ENCODE results near the gene DGCR8.

The DGCR8 gene

DNA sequence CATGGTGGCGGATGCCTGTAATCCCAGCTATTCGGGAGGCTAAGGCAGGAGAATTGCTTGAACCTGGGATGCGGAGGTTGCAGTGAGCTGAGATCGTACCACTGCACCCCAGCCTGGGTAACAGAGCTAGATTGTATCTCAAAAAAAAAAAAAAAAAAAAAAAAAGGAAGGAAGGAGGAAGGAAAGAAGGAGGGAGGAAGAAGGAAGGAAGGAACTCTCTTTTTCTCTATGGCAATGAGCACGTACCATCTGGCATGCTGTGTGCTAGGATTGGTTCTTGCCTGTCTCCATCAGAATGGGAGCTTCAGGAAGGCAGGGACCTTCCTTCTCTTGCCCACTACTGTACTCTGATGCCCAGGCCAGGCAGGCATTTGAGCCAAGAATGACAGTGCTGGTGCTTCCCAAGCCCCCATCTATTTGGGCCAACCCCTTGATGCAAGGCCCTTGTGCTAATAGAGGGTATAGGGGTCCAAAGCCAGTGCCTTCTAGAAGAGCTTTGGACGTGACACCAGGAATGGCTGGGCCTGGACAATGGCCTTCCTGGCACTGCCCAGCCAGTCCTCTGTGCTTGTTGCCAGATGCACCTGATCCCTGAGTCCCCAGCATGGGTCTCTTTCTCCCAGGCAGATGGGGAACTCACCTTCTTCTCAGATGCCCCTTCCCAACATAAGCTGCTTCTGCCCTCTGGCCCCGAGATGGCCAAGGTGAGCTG is 10.6 kb upstream of the DGCR8 start:
- DNase-seq, result no peak

DNA sequence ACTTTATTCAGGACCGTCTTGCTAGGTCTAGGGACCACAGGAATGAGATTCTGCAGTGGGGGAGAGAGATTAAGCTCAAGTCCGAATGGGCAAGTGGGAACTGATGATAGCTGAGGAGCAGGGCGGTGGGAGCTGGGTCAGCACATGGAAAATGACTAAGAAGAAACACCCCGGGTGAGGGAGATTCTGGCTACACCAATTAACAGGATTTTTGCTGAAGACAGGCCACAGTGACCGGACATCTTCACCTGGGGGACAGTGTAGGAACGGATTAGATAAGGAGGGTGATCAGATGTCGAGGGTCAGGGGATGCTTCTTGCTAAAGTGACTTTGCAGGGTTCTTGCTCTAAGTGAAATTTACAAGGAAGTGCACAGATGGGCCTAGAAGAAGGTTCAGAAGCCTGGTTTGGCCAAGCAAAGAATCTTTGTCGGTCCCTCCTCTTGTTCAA is 8.5 kb upstream of the DGCR8 start:
- DNase-seq, result no peak

DNA sequence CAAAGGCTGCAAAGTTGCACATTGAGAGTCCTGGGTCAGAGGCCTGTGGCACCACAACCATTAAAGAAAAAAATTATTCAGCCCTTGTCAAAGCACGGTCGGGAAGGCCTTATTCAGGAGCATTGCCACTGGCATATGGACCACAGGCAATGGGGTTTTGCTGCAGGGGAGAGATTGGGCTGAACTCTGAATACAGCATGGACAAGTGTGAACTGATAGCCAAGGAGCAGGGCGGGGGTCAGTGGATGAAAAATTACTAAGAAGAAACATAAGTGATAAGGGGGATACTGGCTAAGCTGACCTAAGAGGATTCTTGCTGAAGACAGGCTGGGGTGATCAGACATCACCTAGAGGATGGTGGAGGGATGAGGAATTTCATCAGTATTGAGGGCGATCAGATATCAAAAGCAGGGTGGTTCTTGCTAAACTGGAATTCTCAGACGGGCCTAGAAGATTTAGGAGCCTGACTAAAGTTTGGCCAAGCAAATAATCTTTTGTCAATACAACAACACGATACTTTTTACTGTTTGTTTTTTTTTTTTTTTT is 3.3 kb upstream of the DGCR8 start:
- DNase-seq, result no peak

DNA sequence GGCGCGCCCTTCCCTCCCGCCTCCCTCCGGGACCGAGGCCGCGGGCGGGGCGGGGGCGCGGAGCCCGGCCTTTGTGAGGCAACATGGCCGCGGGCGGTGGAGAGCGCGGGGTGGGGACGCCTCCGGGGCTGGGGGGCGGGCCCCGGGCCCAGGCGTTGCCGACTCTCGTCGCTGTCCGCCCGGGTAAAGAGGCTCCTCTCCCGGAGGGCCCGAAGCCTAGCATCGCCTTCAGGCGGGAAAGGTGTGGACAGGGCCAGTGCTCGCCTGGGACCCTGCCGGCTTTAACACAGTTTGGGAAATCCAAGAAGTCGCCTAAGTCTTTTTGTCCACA is 369 bp downstream of the DGCR8 start:
- DNase-seq, result peak; percentile 61

DNA sequence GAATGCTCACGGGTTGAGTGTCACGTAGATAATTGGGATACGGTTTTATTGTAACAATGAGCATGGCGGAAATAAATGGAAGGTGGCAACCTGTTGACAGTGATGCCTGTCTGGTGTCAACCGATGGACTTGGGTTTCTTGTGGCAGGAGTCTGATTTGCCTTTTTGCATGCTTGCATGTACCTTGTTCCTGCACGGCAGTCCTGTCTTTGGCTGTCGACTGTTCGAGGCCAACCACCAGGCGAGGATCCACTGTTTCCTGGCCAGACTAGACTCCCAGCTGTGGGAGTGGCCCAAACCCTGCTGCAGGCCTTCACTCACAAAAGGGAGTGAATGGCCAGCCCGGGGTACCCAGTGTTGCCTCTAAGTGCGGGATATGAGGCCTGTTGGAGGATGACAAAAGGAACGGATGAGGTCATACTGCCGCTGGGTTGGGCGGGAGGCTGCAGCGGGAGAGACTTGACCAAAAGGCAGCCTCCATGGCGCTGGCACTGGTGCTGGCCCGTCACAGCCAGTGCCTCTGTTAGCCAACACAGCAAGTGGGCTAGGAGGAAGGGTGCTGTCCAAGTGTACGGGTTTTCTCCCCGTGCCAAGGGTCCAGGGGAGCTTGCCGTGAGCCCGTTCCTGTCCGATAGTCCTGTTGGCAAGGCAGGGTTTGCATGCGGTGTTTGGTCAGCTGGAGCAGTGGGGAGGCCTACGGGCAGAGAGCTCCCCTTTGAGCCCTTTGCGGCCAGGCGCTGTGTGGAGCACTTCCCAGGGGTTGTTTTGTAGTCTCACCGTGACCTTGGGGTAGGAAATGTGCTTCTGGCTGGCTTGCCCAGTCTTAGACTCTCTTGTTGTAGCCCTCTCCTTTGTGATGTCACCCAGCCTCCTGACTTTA is 974 bp downstream of the DGCR8 start:
- DNase-seq, result peak; percentile 23

DNA sequence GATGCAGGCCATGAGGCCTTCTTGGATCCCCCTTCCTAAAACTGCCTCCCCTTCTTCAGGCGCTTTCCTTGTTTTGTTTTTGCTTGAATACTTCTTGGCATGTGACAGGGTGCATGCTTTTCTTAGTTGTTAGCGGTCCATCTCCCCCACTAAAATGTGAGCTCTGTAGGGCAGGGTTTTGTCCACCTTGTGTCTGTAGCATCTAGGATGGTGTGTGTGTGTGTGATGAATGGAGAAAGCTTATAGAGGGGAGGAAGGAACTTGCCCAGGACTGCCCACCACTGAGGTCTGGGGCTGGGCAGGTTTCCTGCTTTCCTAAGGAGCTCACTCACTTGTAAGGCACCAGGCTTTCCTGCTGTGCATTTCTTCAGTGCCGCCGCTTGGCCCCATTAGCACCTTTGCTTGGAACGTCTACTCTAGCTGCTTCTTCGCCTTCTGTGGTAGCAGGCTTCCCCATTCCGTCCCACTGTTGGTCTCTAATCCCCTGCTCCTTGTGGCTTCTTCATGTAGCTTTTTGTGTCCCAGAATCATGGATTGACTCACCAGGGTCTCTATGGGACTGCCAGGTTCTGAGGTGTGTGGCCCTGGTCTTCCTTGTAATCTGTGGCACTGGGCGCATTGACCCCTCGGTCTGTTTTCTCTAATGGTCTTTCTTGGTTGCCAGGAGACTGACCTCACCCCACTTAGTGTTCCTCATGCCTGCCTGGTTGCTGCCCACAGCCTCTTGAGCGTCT is 3.3 kb downstream of the DGCR8 start:
- no peak for DNase-seq

DNA sequence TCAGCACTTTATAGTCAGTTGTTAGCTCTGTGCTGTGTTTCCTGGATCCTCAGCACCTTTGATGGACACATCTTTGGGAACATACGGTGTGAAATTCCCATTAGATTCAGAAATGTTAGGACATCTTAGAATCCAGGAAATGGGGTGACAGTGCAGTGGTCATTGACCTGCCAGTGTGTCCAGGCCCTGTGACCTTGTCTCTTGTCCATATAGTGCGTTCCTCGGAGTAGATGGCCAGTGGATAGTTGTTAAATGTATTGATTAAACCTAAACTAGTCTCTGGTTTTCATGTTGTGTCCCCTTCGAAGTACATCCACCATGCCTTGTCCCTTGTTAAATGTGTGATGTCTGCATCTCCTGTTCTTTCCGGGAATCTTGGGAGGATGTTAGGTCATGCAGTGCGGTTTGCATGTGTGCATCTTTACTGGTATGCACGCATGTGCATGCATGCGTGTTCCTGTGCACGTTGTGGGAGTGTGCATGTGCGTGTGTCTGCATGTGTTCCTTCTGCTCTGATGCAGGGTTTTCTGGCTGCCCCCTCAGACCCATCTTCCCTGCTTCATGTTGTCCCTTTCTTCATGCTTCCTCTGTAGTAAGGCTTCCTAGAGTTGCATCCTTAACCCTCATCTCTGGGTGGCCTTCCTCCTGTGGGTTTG is 4.0 kb downstream of the DGCR8 start:
- DNase-seq, result no peak

DNA sequence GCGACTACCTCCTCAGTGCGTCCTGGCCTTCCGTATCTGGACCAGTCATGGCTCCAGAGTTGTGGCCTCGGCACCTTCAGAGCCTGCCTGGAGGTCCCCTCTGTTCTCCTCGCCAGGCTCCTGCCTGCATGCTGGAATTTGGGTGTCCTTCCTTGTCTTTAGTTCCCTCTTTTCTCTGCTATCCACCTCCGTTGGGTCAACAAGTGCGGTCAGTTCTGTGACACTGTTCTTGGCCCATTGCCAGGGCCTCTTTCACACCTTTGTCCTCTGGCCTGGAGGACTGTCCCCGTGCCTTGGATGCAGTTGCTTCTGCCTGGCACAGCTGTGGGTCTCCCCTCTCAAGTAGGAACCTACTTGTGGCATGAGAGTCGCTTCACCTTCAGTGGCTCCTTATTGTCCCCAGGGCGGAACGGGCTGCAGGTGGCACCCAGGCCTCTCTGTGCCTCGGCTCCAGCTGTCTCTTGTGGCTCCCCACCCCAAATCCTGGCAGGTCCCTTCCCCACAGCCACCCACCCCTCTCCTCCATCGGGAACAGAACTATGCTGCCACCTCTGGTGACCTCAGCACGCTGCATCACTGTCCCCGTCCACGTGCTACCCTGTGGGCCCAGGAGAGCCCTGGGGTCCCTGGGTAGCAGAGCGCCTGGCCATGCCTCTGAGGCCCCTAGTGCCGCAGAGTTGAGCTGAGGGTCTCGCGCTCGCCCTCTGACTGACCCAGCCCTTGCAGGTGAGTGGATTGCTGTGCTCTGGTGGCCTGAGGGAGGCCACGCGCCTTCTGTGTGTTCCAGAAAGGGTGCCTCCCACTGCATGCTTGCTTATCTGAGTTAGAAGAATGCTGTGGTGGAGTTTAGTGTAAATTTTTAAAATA is 4.7 kb downstream of the DGCR8 start:
- DNase-seq, result no peak

DNA sequence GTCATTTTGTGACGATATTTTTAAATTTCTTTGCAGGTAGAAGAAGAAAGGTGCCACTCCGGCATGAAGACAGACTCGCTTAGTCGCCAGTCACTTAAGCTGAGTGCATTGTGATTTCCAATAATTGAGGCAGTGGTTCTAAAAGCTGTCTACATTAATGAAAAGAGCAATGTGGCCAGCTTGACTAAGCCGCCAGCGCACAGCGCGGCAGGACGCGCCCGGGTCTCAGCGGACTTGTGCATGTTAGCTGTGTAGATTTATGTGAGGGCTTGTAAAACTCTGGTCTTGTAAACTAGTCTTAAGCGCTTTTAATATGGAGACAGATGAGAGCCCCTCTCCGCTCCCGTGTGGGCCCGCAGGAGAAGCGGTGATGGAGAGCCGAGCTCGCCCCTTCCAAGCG is 5.6 kb downstream of the DGCR8 start:
- DNase-seq, result no peak

DNA sequence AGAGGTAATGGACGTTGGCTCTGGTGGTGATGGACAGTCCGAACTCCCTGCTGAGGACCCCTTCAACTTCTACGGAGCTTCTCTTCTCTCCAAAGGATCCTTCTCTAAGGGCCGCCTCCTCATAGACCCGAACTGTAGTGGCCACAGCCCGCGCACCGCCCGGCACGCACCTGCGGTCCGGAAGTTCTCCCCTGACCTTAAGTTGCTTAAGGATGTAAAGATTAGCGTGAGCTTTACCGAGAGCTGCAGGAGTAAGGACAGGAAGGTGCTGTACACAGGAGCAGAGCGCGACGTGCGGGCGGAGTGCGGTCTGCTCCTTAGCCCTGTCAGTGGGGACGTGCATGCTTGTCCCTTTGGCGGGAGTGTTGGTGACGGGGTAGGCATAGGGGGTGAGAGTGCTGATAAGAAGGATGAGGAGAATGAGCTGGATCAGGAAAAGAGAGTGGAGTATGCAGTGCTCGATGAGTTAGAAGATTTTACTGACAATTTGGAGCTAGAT is 6.1 kb downstream of the DGCR8 start:
- DNase-seq, result no peak

DNA sequence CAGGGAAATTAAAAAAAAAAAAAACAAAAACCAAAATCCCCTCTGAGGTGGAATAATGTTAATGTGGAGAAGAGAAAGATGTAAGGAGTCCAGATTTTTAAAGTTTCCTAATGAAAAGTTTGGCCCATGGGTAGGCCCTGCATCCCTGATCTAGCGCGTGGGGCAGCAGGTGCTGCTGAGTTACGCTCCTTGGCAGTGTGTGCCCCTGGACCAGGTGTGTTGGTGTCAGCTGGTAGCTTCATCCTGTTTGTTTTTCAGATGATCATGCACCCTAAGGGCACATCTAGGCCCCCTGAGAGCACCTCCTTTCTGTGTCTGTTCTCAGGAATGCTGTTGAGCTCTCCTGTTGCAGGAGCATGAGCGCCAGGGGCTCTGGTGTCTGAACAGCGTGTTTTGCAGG is 6.7 kb downstream of the DGCR8 start:
- DNase-seq, result no peak

DNA sequence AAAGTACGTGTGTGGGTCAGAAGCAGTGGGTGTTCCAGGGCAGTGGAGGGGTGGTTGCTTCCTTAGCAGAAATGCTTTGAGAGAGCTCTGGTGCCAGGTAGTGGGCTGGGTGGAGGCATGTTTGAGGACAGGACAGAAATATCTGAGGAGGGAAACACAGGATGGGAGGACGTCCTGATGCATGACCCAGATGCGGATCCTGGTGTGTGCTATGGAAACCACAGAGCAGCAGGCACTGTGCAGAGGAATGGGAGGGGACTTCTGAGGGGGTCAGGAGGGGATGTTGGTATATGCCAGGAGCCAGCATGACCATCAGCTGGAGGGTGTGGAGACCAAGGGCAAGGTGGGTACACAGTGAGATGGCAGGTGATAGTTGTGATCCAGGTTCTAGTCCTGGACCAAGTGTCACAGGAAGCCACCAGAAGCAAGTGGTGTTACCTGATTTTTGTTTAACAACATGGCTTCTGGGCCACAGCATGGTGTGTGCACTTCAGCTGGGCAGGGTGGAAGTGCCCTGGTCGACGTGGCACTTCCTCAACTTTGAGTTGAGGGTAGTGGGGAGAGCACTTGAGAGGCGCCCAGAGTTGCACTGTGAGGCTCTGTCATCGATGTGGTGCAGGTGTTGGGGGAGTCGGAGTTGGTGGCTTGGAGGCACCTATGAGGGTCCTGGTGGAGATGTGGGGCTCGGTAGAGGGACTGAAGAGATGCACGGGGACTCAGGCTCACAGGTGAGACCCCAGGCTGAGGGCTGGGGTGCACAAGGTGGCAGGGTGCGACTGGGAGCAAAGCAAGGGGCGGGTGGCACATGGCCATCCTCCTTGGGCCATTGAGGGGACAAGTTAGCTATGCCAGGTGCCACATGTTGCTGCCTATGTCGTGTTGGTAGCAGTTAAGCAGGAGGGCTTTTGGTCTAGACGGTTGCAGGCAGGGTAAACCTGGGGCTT is 7.5 kb downstream of the DGCR8 start:
- DNase-seq, result no peak

DNA sequence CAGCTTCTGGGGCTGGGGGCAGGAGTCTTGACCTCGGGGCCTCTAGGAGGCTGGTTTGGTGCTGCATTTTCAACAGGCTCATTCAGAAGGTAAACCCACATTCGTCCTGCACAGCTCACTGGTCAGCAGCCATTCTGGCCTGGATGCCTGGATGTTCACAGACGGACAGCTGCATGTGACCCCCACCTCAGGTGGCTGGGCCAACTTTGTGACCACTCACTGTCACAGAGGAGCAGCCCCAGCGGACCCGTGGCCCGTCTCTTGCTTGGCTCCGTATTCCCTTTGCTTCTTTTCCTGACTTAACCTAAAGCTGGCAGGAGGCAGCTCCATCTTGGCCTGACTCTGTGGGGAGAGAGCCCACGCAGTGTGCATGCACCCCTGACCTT is 8.2 kb downstream of the DGCR8 start:
- no peak for DNase-seq

DNA sequence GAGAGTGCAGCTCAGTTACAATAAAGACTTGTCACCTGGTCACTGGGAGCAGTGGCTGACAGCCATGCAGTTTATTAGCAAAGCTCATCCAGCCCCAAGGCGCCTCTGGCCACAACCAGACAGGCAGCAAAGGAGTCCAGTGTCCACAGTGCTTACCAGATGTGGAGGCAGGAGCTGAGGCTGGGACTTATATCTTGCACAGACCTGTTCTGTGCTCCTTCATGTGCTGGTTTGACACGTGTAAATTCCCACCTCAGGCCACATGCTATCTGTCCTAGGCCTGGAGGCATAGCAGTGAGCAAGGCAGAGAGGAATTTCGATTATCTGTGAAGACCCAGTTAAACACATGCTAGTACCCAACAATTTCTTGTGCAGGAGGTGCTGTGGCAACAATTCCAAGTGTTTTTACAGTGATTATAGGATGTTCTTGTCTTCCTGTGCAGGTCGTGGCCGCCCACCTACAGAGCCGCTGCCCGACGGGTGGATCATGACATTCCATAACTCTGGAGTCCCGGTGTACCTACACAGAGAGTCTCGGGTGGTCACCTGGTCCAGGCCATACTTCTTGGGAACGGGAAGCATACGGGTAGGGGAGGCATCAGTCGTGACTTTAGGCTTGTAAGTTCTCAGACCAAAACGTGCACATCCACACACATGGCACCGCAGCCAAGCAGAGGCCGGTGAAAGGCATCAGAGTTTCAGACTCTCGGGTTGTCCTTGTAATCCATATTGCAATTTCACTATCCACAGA is 9.4 kb downstream of the DGCR8 start:
- DNase-seq, result no peak

DNA sequence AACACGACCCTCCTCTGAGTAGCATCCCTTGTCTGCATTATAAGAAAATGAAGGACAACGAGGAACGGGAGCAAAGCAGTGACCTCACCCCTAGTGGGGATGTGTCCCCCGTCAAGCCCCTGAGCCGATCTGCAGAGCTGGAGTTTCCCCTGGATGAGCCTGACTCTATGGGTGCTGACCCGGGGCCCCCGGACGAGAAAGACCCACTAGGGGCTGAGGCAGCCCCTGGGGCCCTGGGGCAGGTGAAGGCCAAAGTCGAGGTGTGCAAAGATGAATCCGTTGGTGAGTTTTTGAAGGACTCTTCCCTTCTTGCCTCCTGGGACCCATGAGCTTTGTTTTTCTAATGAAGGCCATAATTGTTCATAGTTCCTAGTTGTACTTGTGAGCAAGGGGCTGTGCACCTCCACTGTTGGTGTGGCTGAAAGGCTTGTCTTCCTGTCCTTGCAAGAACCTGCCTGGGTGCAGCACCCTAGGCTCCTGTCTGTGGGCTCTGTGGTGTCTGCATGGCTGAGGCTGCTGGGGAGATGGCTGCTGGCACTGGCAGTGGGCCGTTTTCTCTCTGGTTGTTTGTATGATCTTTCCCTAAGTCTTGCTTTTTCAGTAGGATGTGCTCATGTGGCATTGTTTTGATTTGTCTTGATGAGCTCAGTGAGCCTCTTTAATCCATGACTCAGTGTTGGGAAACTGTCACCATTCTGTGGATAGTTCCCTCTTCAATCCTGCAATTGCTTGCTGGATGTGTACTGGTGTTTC is 10.1 kb downstream of the DGCR8 start:
- peak; percentile 19 for DNase-seq

DNA sequence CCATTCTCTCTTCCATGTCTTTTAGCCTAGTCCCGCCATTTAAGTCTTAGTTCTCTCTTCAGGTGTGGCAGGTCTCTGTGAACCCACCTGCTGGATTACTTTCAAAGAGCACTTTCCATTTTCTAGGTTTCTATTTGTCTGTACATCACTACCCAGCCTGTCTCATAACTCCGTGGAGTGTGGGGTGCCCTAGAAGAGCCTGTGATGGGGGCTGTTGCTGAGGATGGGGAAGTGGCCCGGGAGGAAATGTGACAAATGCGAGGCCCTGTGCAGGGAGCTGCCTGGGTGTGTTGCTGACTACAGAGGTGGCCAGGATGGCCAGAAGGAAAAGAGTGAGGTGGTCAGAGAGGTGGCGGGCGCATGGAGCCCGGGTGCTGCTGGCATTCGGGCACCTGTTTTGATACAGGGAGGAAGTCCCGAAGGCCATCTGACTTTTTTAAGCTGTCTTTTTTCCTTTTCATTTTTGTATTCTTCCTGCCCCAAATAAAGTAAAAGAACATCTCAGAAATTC is 10.7 kb downstream of the DGCR8 start:
- no peak for DNase-seq

DNA sequence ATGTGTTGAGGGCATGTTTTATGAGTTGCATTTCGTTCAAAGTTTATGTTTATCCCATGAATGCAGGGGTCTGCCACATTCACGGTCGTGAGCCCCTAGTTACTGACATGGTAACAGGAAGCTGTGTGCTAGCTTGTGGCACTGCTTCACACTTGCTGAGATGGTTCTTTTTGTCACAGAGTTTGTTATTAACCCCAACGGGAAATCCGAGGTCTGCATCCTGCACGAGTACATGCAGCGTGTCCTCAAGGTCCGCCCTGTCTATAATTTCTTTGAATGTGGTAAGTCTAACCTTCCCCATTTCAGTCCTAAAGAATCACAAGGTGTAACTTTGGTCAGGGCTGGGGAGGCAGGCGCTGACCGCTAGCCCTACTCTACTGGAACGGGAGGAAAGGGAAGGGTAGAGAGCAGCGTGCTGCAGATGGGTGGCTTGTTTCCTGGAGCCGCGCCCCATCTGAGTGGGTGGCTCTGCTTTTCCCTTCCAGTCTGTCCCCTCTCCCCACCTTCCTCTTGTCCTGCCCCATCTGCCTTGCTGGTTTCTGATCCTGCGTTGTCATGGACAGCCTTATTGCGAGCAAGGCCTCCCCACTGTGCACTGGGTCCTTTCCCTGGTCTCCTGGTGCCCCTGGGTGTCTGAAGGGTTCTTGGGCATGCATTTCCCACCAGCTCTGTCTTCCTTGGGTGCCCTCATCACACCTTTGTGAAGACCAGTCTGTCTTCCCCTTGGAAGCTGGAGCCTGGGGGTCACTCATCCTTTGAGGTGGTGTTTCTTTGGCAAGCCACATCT is 11.8 kb downstream of the DGCR8 start:
- DNase-seq, result no peak

DNA sequence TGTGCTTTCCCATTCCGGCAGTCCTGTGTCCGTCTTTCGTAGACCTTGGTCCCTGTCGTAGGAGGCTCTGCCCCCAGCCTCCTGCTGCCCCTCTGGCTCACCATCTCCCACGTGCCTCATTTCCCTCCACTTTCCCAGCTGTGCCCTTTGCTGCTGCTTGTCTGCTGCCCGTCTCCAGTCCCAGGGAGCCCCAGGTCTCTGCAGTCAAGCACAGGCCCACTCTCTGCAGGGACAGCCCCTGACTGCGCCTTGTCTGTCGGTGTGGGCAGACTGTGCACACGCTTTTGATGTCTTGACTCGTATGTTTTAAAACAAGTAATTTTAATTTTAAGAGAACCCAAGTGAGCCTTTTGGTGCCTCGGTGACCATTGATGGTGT is 12.4 kb downstream of the DGCR8 start:
- DNase-seq, result no peak

All from suppressor macrophage treated with lipopolysaccharide for 4 hours (primary cell).